Measurements from ENCODE around the gene TSPAN9.
A peak's percentile ranks its signal among the peaks of the same experiment; 100 is the strongest.

The TSPAN9 gene

GRCh38 chr12:3076730-3077571 lies at the start of gene TSPAN9:
TSPAN9 (plus strand) TSS chr12:3077379; CDS start chr12:3201194, 123,815 bp downstream.
- DNase-seq (ENCODE audit: low read depth): peak; percentile 86

GRCh38 chr12:3028108-3028507 lies 49.1 kb upstream of the TSPAN9 start:
- DNase-seq (ENCODE audit: low read depth): no peak

- DNase-seq (ENCODE audit: low read depth): no peak
Measured at GRCh38 chr12:3030821-3031429, 46.3 kb upstream of the TSPAN9 start.

- DNase-seq (ENCODE audit: low read depth): no peak
Measured at GRCh38 chr12:3032161-3032560, 45.0 kb upstream of the TSPAN9 start.

- DNase-seq (ENCODE audit: low read depth): no peak
Measured at GRCh38 chr12:3032770-3033538, 44.2 kb upstream of the TSPAN9 start.

- no peak for DNase-seq (ENCODE audit: low read depth)
Measured at GRCh38 chr12:3033539-3033867, 43.7 kb upstream of the TSPAN9 start.

- peak; percentile 52 for DNase-seq (ENCODE audit: low read depth)
Measured at GRCh38 chr12:3034067-3034750, 43.0 kb upstream of the TSPAN9 start.

GRCh38 chr12:3035171-3035570 lies 42.0 kb upstream of the TSPAN9 start:
- no peak for DNase-seq (ENCODE audit: low read depth)

- no peak for DNase-seq (ENCODE audit: low read depth)
Measured at GRCh38 chr12:3035815-3036702, 41.1 kb upstream of the TSPAN9 start.

GRCh38 chr12:3036901-3037600 lies 40.1 kb upstream of the TSPAN9 start:
- no peak for DNase-seq (ENCODE audit: low read depth)

- no peak for DNase-seq (ENCODE audit: low read depth)
Measured at GRCh38 chr12:3038166-3038565, 39.0 kb upstream of the TSPAN9 start.

- no peak for DNase-seq (ENCODE audit: low read depth)
Measured at GRCh38 chr12:3038926-3039510, 38.2 kb upstream of the TSPAN9 start.

- no peak for DNase-seq (ENCODE audit: low read depth)
Measured at GRCh38 chr12:3040026-3040656, 37.0 kb upstream of the TSPAN9 start.

- no peak for DNase-seq (ENCODE audit: low read depth)
Measured at GRCh38 chr12:3040663-3041544, 36.3 kb upstream of the TSPAN9 start.

- DNase-seq (ENCODE audit: low read depth): peak; percentile 57
Measured at GRCh38 chr12:3041558-3042164, 35.5 kb upstream of the TSPAN9 start.

- no peak for DNase-seq (ENCODE audit: low read depth)
Measured at GRCh38 chr12:3042394-3042793, 34.8 kb upstream of the TSPAN9 start.

- no peak for DNase-seq (ENCODE audit: low read depth)
Measured at GRCh38 chr12:3042826-3043225, 34.4 kb upstream of the TSPAN9 start.

- DNase-seq (ENCODE audit: low read depth): no peak
Measured at GRCh38 chr12:3043406-3043805, 33.8 kb upstream of the TSPAN9 start.
